Thyroid gland (tissue), 4 donors: ENCODE results near the gene PARVB. TPM values are rescaled to one million over a fixed set of nuclear protein-coding genes. Genes with fewer than 3 reads are reported as not detected.

Source experiments
- DNase-seq, 2 donors: peaks; one replicate each; pipeline ENCODE4 v3.0.0-alpha.2; 2019
- H3K27ac ChIP-seq, 3 donors: fragments of 200-600 bp; sonication (generic); 1 replicate in 2 of 3; 2 replicates in 1 of 3; pipeline ENCODE4 v1.5.1; 2016 to 2019; ENCODE audit warnings: mild to moderate bottlenecking in 1 of 3, moderate library complexity in 1 of 3
- H3K27me3 ChIP-seq: fragments of 200-600 bp; sonication (generic); one replicate; pipeline ENCODE4 v1.5.1; 2019
- H3K36me3 ChIP-seq, 2 donors: fragments of 200-600 bp; sonication (generic); one replicate each; pipeline ENCODE4 v1.5.1; 2016 to 2019
- H3K4me1 ChIP-seq, 2 donors: fragments of 200-600 bp; sonication (generic); one replicate each; pipeline ENCODE4 v1.5.1; 2017 to 2019
- H3K4me3 ChIP-seq, 3 donors: fragments of 200-600 bp; sonication (generic); replicated peaks in 1 of 3; 1 replicate in 2 of 3; 2 replicates in 1 of 3; pipeline ENCODE4 v1.5.1; 2016; ENCODE audit warnings: mild to moderate bottlenecking in 1 of 3
- H3K9me3 ChIP-seq: fragments of 200-600 bp; sonication (generic); one replicate; pipeline ENCODE4 v1.5.1; 2017
- CTCF ChIP-seq, 6 experiments: fragments of 200-600 bp in 3 of 6; fragments of 450-650 bp in 3 of 6; sonication (generic) in 3 of 6; IDR thresholded peaks; one replicate each; pipeline ENCODE4 v1.5.1; 2016 to 2019; ENCODE audit warnings: antibody characterized with exemption in 6 of 6, mild to moderate bottlenecking in 2 of 6, inconsistent platforms in 1 of 6, moderate library complexity in 1 of 6
- POLR2A ChIP-seq, 2 donors: fragments of 450-650 bp; IDR thresholded peaks; one replicate each; pipeline ENCODE4 v1.6.1; 2017; ENCODE audit warnings: antibody characterized with exemption in 2 of 2, mild to moderate bottlenecking in 2 of 2, moderate library complexity in 1 of 2
- WGBS, 2 donors: methylation state at CpG; one replicate each; pipeline ENCODE4 v1.1.5; 2017; 5-methylcytosine and 5-hydroxymethylcytosine counted together
- intact Hi-C: fragments of 100-400 bp; cut with DNase I; formaldehyde crosslinking; loops from one replicate; pipeline ENCODE4 v1.15.1; 2023
- total RNA-seq, 4 donors: library from RNA; depleted of rRNA; stranded (reverse); fragments of >200 nt; gene quantifications; one replicate each; pipeline ENCODE4 v1.2.3, GENCODE V29; 2016

PARVB gene
- total RNA-seq, 4 donors from 2014 or later = 6.7 to 34.9 (median 11.0) TPM

- intact Hi-C loops = no loop called here
- H3K9me3 ChIP-seq = no peaks in the 10 kb centered on the region
- no peak for DNase-seq
These were observed 164.2 kb downstream of the PARVB start for GRCh38 chr22:44188316-44188715.

GRCh38 chr22:44188986-44189630, 165.0 kb downstream of the PARVB start:
- Histone ChIP-seq H3K36me3 (no peaks in the 10 kb centered on the region), H3K9me3 (no peaks in the 10 kb centered on the region), H3K4me1 (no peaks in the 10 kb centered on the region), H3K27me3 (no peaks in the 10 kb centered on the region), H3K27ac (no peak overlapping the region), H3K4me3 (no peak overlapping the region)
- intact Hi-C loops = no loop called here
- DNase-seq = no peak
- TF ChIP-seq CTCF (IDR thresholded peaks at IDR 0.05) (no peak), POLR2A (IDR thresholded peaks at IDR 0.05) (no peak)
- 92 to 95% methylated on average over 10 to 11 of the region's 12 CpGs for WGBS, 2 donors

More at GRCh38 chr22:44188316-44188715, 164.2 kb downstream of the PARVB start:
- Histone ChIP-seq H3K36me3 (no peaks in the 10 kb centered on the region), H3K4me3 (no peak overlapping the region), H3K27ac (no peak overlapping the region), H3K4me1 (no peaks in the 10 kb centered on the region), H3K27me3 (no peaks in the 10 kb centered on the region)
- TF ChIP-seq CTCF (IDR thresholded peaks at IDR 0.05) (no peak), POLR2A (IDR thresholded peaks at IDR 0.05) (no peak)
- 93 to 98% methylated on average over 7 to 8 of the region's 8 CpGs for WGBS, 2 donors

- intact Hi-C loops = no loop called here
- no peaks in the 10 kb centered on the region for H3K9me3 ChIP-seq
- no peak for TF ChIP-seq POLR2A (IDR thresholded peaks at IDR 0.05)
- no peaks in the 10 kb centered on the region for H3K36me3 ChIP-seq
- no peaks in the 10 kb centered on the region for H3K4me1 ChIP-seq
- H3K27me3 ChIP-seq = no peaks in the 10 kb centered on the region
- no peak overlapping the region for H3K4me3 ChIP-seq
- H3K27ac ChIP-seq = no peak overlapping the region
- DNase-seq = no peak
- WGBS, 2 donors = 71 to 85% methylated on average over 9 to 12 of the region's 12 CpGs
These were observed 166.4 kb downstream of the PARVB start for GRCh38 chr22:44190381-44190976.

GRCh38 chr22:44191036-44191454, 166.9 kb downstream of the PARVB start:
- Histone ChIP-seq H3K27me3 (no peaks in the 10 kb centered on the region), H3K4me1 (no peaks in the 10 kb centered on the region), H3K4me3 (no peak overlapping the region), H3K27ac (no peak overlapping the region), H3K9me3 (no peaks in the 10 kb centered on the region), H3K36me3 (no peaks in the 10 kb centered on the region)
- 68 to 79% methylated on average over 9 of the region's 9 CpGs for WGBS, 2 donors
- TF ChIP-seq CTCF (IDR thresholded peaks at IDR 0.05) = no peak
- TF ChIP-seq POLR2A (IDR thresholded peaks at IDR 0.05) = no peak
- DNase-seq = no peak
- intact Hi-C loops = no loop called here

GRCh38 chr22:44192098-44192815, 168.2 kb downstream of the PARVB start:
- Histone ChIP-seq H3K4me1 (no peaks in the 10 kb centered on the region), H3K27me3 (no peaks in the 10 kb centered on the region), H3K9me3 (no peaks in the 10 kb centered on the region), H3K27ac (no peak overlapping the region), H3K4me3 (no peak overlapping the region), H3K36me3 (no peaks in the 10 kb centered on the region)
- WGBS, 2 donors = 92 to 93% methylated on average over 5 of the region's 8 CpGs
- TF ChIP-seq CTCF (IDR thresholded peaks at IDR 0.05) (no peak), POLR2A (IDR thresholded peaks at IDR 0.05) (no peak)
- intact Hi-C loops = no loop called here
- DNase-seq = no peak
